Nephron progenitor cell (in vitro differentiated cells): ENCODE data around the gene PKD1L1.
A peak's percentile ranks its signal among the peaks of the same experiment; 100 is the strongest.

Source experiments
- DNase-seq: peaks from one replicate; pipeline ENCODE4 v3.0.0; 2021
- H3K27ac Mint-ChIP-seq: 2 replicates; pipeline ENCODE4 v1.8.0; 2021; ENCODE audit warnings: mild to moderate bottlenecking, moderate library complexity, mixed read lengths
- H3K27me3 Mint-ChIP-seq: 2 replicates; pipeline ENCODE4 v1.8.0; 2021; ENCODE audit warnings: mild to moderate bottlenecking, low read depth, mixed read lengths; ENCODE audit not compliant: poor library complexity
- H3K36me3 Mint-ChIP-seq: 2 replicates; pipeline ENCODE4 v1.8.0; 2021; ENCODE audit warnings: low read depth, mixed read lengths
- H3K4me1 Mint-ChIP-seq: 2 replicates; pipeline ENCODE4 v1.8.0; 2021; ENCODE audit warnings: mixed read lengths
- H3K4me3 Mint-ChIP-seq: 2 replicates; pipeline ENCODE4 v1.8.0; 2021; ENCODE audit warnings: mild to moderate bottlenecking, moderate library complexity, mixed read lengths
- H3K9me3 Mint-ChIP-seq: 2 replicates; pipeline ENCODE4 v1.8.0; 2021; ENCODE audit warnings: mild to moderate bottlenecking, moderate library complexity, mixed read lengths
- TF ChIP-seq, protein P1 (sequence below): fragments of 200-600 bp; sonication (generic); IDR thresholded peaks from 2 replicates; pipeline ENCODE4 v1.5.0; 2021; ENCODE audit warnings: antibody characterized with exemption

PKD1L1 gene

GRCh38 chr7:47895026-47895425 lies 53.2 kb downstream of the PKD1L1 start:
- Mint-ChIP-seq H3K4me1 (peaks cover 41% of the 10 kb centered on the region), H3K27me3 (peaks cover 8% of the 10 kb centered on the region), H3K4me3 (no peak overlapping the region), H3K36me3 (no peaks in the 10 kb centered on the region), H3K27ac (no peak overlapping the region), H3K9me3 (no peaks in the 10 kb centered on the region)
- DNase-seq = no peak
- TF ChIP-seq, protein P1, sequence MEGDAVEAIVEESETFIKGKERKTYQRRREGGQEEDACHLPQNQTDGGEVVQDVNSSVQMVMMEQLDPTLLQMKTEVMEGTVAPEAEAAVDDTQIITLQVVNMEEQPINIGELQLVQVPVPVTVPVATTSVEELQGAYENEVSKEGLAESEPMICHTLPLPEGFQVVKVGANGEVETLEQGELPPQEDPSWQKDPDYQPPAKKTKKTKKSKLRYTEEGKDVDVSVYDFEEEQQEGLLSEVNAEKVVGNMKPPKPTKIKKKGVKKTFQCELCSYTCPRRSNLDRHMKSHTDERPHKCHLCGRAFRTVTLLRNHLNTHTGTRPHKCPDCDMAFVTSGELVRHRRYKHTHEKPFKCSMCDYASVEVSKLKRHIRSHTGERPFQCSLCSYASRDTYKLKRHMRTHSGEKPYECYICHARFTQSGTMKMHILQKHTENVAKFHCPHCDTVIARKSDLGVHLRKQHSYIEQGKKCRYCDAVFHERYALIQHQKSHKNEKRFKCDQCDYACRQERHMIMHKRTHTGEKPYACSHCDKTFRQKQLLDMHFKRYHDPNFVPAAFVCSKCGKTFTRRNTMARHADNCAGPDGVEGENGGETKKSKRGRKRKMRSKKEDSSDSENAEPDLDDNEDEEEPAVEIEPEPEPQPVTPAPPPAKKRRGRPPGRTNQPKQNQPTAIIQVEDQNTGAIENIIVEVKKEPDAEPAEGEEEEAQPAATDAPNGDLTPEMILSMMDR = no peak

DNA sequence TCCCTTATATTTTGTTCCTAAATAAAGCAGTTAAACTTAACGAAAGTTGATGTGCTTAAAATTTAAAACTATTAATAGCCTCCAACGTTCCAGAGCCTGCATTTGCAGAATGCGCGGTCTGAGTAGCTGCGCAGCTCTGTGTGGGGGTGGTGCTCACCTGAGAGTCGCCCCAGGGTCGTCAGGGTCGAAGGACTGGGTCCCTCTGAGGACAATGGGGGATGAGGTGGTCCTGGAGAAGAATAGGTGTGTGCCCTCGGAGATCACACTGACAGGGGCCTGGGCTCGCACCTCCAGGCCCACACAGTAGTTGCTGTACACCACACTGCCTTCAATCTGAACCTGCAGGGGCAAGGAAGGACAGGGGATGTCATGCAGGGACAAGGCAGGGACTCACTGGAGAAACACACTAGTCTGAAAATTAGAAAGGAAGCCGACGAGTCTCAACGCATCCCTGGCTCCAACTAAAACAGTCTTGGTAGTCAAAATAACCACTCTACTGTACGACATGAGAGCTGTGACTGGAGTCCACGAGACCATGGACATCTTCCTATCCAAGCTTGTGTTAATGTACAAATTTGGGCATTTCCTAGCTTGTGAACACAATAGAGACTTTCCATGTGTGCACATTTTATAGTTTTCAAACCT lies 54.4 kb downstream of the PKD1L1 start:
- Mint-ChIP-seq H3K27ac (peak overlapping the region; percentile 21), H3K9me3 (no peaks in the 10 kb centered on the region), H3K4me1 (peaks cover 42% of the 10 kb centered on the region), H3K27me3 (peaks cover 8% of the 10 kb centered on the region), H3K36me3 (no peaks in the 10 kb centered on the region), H3K4me3 (no peak overlapping the region)
- no peak for DNase-seq
- TF ChIP-seq, protein P1 = no peak

GRCh38 chr7:47893238-47893637 lies 55.0 kb downstream of the PKD1L1 start:
- Mint-ChIP-seq H3K27me3 (peaks cover 8% of the 10 kb centered on the region), H3K4me1 (peaks cover 48% of the 10 kb centered on the region), H3K36me3 (no peaks in the 10 kb centered on the region), H3K27ac (no peak overlapping the region), H3K4me3 (no peak overlapping the region), H3K9me3 (no peaks in the 10 kb centered on the region)
- TF ChIP-seq, protein P1 = peak; percentile 44
- DNase-seq = peak; percentile 42

- H3K27ac Mint-ChIP-seq = no peak overlapping the region
- DNase-seq = no peak
- H3K4me1 Mint-ChIP-seq = peaks cover 48% of the 10 kb centered on the region
- H3K36me3 Mint-ChIP-seq = no peaks in the 10 kb centered on the region
- H3K9me3 Mint-ChIP-seq = no peaks in the 10 kb centered on the region
- H3K4me3 Mint-ChIP-seq = no peak overlapping the region
- TF ChIP-seq, protein P1 = no peak
- peaks cover 10% of the 10 kb centered on the region for H3K27me3 Mint-ChIP-seq
These were observed 57.7 kb downstream of the PKD1L1 start for GRCh38 chr7:47890606-47891005.

DNA sequence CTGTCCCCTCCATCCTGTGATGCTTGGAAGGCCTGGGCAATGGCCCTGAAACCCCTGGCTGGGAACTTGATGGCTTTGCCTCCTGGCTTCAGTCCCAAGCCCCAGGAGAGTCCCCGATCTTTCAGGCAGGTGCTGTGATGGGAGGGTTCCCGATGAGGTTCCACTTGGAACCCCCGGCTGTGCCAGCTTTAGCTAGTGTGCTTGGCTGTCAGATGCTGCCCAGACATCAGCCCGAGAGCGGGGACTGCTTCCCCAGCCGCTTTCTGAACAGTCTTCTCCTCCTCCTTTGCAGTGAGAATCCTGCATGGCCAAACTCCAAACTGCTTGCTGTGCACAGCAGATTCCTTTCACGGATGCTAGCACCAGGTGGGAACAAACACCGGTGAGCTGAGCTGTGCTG lies 58.1 kb downstream of the PKD1L1 start:
- no peak for DNase-seq
- H3K4me1 Mint-ChIP-seq = peaks cover 45% of the 10 kb centered on the region
- TF ChIP-seq, protein P1 = no peak
- H3K27me3 Mint-ChIP-seq = peaks cover 7% of the 10 kb centered on the region
- H3K27ac Mint-ChIP-seq = no peak overlapping the region
- no peaks in the 10 kb centered on the region for H3K9me3 Mint-ChIP-seq
- no peak overlapping the region for H3K4me3 Mint-ChIP-seq
- H3K36me3 Mint-ChIP-seq = no peaks in the 10 kb centered on the region

DNA sequence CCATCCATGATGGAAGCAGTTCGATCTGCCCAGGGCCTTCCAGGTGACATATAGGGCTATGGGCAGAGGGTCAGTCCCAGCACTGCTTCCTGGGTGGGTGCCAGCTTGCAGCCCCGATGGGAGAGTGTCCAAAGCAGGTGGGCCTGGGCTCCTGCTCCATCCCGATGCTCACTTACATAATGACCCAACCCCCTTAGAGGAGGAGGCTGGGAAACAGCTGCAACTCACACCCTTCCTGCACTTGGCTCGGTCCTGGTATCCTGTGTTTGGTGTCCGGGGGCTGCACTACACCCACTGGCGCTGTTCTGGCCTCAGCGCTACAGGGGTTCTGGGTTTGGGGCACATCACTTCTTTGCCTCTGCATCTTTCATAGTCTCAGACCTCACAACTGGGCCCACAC lies 58.5 kb downstream of the PKD1L1 start:
- TF ChIP-seq, protein P1 = no peak
- H3K27ac Mint-ChIP-seq = no peak overlapping the region
- H3K4me3 Mint-ChIP-seq = no peak overlapping the region
- H3K4me1 Mint-ChIP-seq = peaks cover 45% of the 10 kb centered on the region
- H3K9me3 Mint-ChIP-seq = no peaks in the 10 kb centered on the region
- DNase-seq = no peak
- peaks cover 7% of the 10 kb centered on the region for H3K27me3 Mint-ChIP-seq
- H3K36me3 Mint-ChIP-seq = no peaks in the 10 kb centered on the region
